NCI-H82 (cell line): Measurements from ENCODE around the gene RAET1E.
"Not testable (repeated sequence)": the region's sequence is repeated elsewhere in the genome, so short reads cannot be mapped to it uniquely, and the experiment has no call there.

ENCODE experiments used
- DNase-seq: peaks from one replicate; lab custom pipeline; 2025; lab: John Stamatoyannopoulos, UW

The RAET1E gene

GRCh38 chr6:149909701-149910470 lies 12.0 kb upstream of the RAET1E start:
- DNase-seq: no peak

- not testable (repeated sequence) for DNase-seq
These were observed 10.6 kb upstream of the RAET1E start for GRCh38 chr6:149908480-149908879.

GRCh38 chr6:149907317-149907716 lies 9.4 kb upstream of the RAET1E start:
- DNase-seq: no peak

GRCh38 chr6:149906405-149906804 lies 8.5 kb upstream of the RAET1E start:
- no peak for DNase-seq

- no peak for DNase-seq
These were observed 8.0 kb upstream of the RAET1E start for GRCh38 chr6:149905911-149906371.

- DNase-seq: no peak
These were observed 7.5 kb upstream of the RAET1E start for GRCh38 chr6:149905371-149905910.

- DNase-seq: no peak
These were observed 6.9 kb upstream of the RAET1E start for GRCh38 chr6:149904661-149905370.

- no peak for DNase-seq
These were observed 6.2 kb upstream of the RAET1E start for GRCh38 chr6:149903938-149904611.

- no peak for DNase-seq
These were observed 3.7 kb upstream of the RAET1E start for GRCh38 chr6:149901444-149902140.

- no peak for DNase-seq
These were observed 2.9 kb upstream of the RAET1E start for GRCh38 chr6:149900620-149901443.

GRCh38 chr6:149899926-149900619 lies 2.2 kb upstream of the RAET1E start:
- DNase-seq: no peak

GRCh38 chr6:149899486-149899885 lies 1.6 kb upstream of the RAET1E start:
- DNase-seq: peak; percentile 9

GRCh38 chr6:149898966-149899365 lies 1.1 kb upstream of the RAET1E start:
- DNase-seq: no peak

GRCh38 chr6:149897015-149897697 lies 757 bp downstream of the RAET1E start:
- no peak for DNase-seq

- DNase-seq: no peak
These were observed 1.4 kb downstream of the RAET1E start for GRCh38 chr6:149896491-149896890.

- no peak for DNase-seq
These were observed 2.1 kb downstream of the RAET1E start for GRCh38 chr6:149895833-149896271.

GRCh38 chr6:149895048-149895590 lies 2.8 kb downstream of the RAET1E start:
- no peak for DNase-seq

- not testable (repeated sequence) for DNase-seq
These were observed 6.0 kb downstream of the RAET1E start for GRCh38 chr6:149891864-149892263.

GRCh38 chr6:149891259-149891658 lies 6.7 kb downstream of the RAET1E start:
- DNase-seq: no peak
